GM12878 (cell line): Measurements from ENCODE around the gene CCDC61.

Experiments used
- IKZF1 ChIP-seq: fragments of 450-650 bp; conservative IDR thresholded peaks from 2 replicates; pipeline ENCODE4 v1.6.1; 2017; ENCODE audit warnings: antibody characterized with exemption, mild to moderate bottlenecking
- JUND ChIP-seq: IDR thresholded peaks from 2 replicates; pipeline ENCODE4 v1.6.1; 2012; ENCODE audit warnings: low read depth, mild to moderate bottlenecking, low read length, improper control_type of control experiment, moderate library complexity
- TARDBP ChIP-seq: IDR thresholded peaks from 2 replicates; pipeline ENCODE4 v1.6.1; 2016; ENCODE audit warnings: borderline replicate concordance
- ZNF274 ChIP-seq: IDR thresholded peaks from one replicate; pipeline ENCODE4 v1.8.0; 2011; ENCODE audit not compliant: insufficient read length, insufficient read depth
- TF ChIP-seq, protein P1 (sequence below): IDR thresholded peaks from 2 replicates; pipeline ENCODE4 v1.6.1; 2012; ENCODE audit warnings: low read depth, low read length, improper control_type of control experiment
- TF ChIP-seq, protein P2 (sequence below): fragments of 450-650 bp; IDR thresholded peaks from 2 replicates; pipeline ENCODE4 v1.6.1; 2014; ENCODE audit warnings: mild to moderate bottlenecking
- TF ChIP-seq, protein P3 (sequence below), 3 experiments: IDR thresholded peaks in 2 of 3; conservative IDR thresholded peaks in 1 of 3; 2 replicates each; pipeline ENCODE4 v1.5.1; 2011; ENCODE audit warnings: low read depth in 3 of 3, low read length in 3 of 3, mild to moderate bottlenecking in 3 of 3, control low read depth in 2 of 3, moderate library complexity in 2 of 3, inconsistent platforms in 1 of 3, mixed read lengths in 1 of 3; ENCODE audit not compliant: control insufficient read depth in 2 of 3, insufficient read depth in 1 of 3; ENCODE audit errors: extremely low read depth in 1 of 3
- TF ChIP-seq, protein P4 (sequence below): IDR thresholded peaks from 2 replicates; pipeline ENCODE4 v1.6.1; 2012; ENCODE audit warnings: low read depth, low read length, improper control_type of control experiment

DNA sequence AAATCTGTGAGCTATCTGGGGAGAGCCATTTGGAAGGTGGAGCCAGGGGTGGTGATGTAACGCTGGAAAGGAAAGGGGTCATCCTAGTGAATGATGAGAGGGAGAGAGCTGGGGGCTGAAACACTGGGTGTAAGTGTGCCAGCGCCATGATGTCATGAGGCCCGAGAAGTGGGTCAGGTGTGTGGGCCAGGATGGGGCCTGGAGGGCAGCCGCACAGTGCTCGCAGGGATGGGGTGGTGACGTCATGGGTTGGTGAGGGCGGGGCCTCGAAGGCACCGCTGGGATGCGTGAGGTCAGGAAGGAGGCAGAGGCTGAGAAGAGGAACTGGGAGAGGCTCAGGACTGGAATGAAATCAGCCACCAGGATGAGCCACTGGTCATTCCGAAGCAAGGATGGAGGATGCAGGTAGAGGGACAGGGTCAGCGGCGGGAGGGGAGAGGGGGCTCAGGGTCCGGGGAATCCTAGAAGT is 4.4 kb downstream of the CCDC61 start:
- TF ChIP-seq ZNF274, result no peak
- TF ChIP-seq, protein P1, sequence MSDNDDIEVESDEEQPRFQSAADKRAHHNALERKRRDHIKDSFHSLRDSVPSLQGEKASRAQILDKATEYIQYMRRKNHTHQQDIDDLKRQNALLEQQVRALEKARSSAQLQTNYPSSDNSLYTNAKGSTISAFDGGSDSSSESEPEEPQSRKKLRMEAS, result no peak
- no peak for TF ChIP-seq TARDBP
- 0 out of 2 replicates have a peak, but pooled peaks have one; percentile 48 for TF ChIP-seq JUND
- TF ChIP-seq IKZF1, result no peak
- TF ChIP-seq, protein P2, sequence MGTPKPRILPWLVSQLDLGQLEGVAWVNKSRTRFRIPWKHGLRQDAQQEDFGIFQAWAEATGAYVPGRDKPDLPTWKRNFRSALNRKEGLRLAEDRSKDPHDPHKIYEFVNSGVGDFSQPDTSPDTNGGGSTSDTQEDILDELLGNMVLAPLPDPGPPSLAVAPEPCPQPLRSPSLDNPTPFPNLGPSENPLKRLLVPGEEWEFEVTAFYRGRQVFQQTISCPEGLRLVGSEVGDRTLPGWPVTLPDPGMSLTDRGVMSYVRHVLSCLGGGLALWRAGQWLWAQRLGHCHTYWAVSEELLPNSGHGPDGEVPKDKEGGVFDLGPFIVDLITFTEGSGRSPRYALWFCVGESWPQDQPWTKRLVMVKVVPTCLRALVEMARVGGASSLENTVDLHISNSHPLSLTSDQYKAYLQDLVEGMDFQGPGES, result no peak
- TF ChIP-seq, protein P3, sequence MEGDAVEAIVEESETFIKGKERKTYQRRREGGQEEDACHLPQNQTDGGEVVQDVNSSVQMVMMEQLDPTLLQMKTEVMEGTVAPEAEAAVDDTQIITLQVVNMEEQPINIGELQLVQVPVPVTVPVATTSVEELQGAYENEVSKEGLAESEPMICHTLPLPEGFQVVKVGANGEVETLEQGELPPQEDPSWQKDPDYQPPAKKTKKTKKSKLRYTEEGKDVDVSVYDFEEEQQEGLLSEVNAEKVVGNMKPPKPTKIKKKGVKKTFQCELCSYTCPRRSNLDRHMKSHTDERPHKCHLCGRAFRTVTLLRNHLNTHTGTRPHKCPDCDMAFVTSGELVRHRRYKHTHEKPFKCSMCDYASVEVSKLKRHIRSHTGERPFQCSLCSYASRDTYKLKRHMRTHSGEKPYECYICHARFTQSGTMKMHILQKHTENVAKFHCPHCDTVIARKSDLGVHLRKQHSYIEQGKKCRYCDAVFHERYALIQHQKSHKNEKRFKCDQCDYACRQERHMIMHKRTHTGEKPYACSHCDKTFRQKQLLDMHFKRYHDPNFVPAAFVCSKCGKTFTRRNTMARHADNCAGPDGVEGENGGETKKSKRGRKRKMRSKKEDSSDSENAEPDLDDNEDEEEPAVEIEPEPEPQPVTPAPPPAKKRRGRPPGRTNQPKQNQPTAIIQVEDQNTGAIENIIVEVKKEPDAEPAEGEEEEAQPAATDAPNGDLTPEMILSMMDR (IDR thresholded peaks at IDR 0.05 in 2 of 3, conservative IDR thresholded peaks at IDR 0.05 in 1 of 3; ENCODE audit: control insufficient read depth in 2 of 3, extremely low read depth in 1 of 3, insufficient read depth in 1 of 3, low read depth in 3 of 3, low read length in 3 of 3), result no peak
- TF ChIP-seq, protein P4, sequence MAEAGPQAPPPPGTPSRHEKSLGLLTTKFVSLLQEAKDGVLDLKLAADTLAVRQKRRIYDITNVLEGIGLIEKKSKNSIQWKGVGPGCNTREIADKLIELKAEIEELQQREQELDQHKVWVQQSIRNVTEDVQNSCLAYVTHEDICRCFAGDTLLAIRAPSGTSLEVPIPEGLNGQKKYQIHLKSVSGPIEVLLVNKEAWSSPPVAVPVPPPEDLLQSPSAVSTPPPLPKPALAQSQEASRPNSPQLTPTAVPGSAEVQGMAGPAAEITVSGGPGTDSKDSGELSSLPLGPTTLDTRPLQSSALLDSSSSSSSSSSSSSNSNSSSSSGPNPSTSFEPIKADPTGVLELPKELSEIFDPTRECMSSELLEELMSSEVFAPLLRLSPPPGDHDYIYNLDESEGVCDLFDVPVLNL, result no peak
